ENCODE measurements around the gene ARGLU1.

- TF ChIP-seq EZH2 (IDR thresholded peaks at IDR 0.05; ENCODE audit: borderline replicate concordance, low read depth, low read length, severe bottlenecking) = no peak
- TF ChIP-seq CTCF (IDR thresholded peaks at IDR 0.05; ENCODE audit: borderline replicate concordance, extremely low read depth, low read length, poor library complexity, severe bottlenecking) = no peak
Observed at GRCh38 chr13:106593132-106593531, 25.2 kb upstream of the ARGLU1 start.

All from DND-41 (cell line).